Vagina (tissue), 2 donors: Measurements from ENCODE around the gene RBBP8NL. TPM values are rescaled to one million over a fixed set of nuclear protein-coding genes. Genes with fewer than 3 reads are reported as not detected.

ENCODE experiments used
- DNase-seq, 2 donors: peaks; one replicate each; pipeline ENCODE4 v3.0.0-alpha.2; 2017; ENCODE audit errors: extremely low spot score in 2 of 2
- H3K27ac ChIP-seq: fragments of 200-600 bp; sonication (generic); one replicate; pipeline ENCODE4 v1.5.1; 2019
- H3K27me3 ChIP-seq: fragments of 200-600 bp; sonication (generic); one replicate; pipeline ENCODE4 v1.5.1; 2019
- H3K36me3 ChIP-seq, 2 donors: fragments of 200-600 bp; sonication (generic); one replicate each; pipeline ENCODE4 v1.5.1; 2017 to 2019
- H3K4me1 ChIP-seq: fragments of 200-600 bp; sonication (generic); one replicate; pipeline ENCODE4 v1.5.1; 2019
- H3K4me3 ChIP-seq, 2 donors: fragments of 200-600 bp; sonication (generic); 1 replicate in 1 of 2; 2 replicates in 1 of 2; pipeline ENCODE4 v1.5.1; 2016 to 2019
- H3K9me3 ChIP-seq: fragments of 200-600 bp; sonication (generic); one replicate; pipeline ENCODE4 v1.5.1; 2019
- POLR2A ChIP-seq, 2 donors: fragments of 450-650 bp; IDR thresholded peaks; one replicate each; pipeline ENCODE4 v1.6.1; 2017; ENCODE audit warnings: antibody characterized with exemption in 2 of 2, mild to moderate bottlenecking in 2 of 2, moderate library complexity in 2 of 2
- POLR2AphosphoS5 ChIP-seq, 2 donors: sonication (generic); formaldehyde crosslinking; IDR thresholded peaks; one replicate each; pipeline ENCODE4 v1.9.0; 2017; ENCODE audit warnings: antibody characterized with exemption in 2 of 2, mild to moderate bottlenecking in 2 of 2, low read depth in 1 of 2; ENCODE audit not compliant: insufficient read depth in 1 of 2
- intact Hi-C: fragments of 100-400 bp; cut with DNase I; formaldehyde crosslinking; loops from one replicate; pipeline ENCODE4 v1.15.1; 2023
- total RNA-seq: library from RNA; depleted of rRNA; stranded (reverse); fragments of >200 nt; gene quantifications from one replicate; pipeline ENCODE4 v1.2.3, GENCODE V29; 2016
- TF ChIP-seq, protein P1 (sequence below), 3 experiments: fragments of 450-650 bp in 2 of 3; fragments of 200-600 bp in 1 of 3; sonication (generic) in 1 of 3; IDR thresholded peaks; one replicate each; pipeline ENCODE4 v1.5.1; 2017 to 2019; ENCODE audit warnings: antibody characterized with exemption in 3 of 3, mild to moderate bottlenecking in 2 of 3, moderate library complexity in 2 of 3

The RBBP8NL gene
- total RNA-seq, 1 donor from 2014 or later = 1.7 TPM

DNA sequence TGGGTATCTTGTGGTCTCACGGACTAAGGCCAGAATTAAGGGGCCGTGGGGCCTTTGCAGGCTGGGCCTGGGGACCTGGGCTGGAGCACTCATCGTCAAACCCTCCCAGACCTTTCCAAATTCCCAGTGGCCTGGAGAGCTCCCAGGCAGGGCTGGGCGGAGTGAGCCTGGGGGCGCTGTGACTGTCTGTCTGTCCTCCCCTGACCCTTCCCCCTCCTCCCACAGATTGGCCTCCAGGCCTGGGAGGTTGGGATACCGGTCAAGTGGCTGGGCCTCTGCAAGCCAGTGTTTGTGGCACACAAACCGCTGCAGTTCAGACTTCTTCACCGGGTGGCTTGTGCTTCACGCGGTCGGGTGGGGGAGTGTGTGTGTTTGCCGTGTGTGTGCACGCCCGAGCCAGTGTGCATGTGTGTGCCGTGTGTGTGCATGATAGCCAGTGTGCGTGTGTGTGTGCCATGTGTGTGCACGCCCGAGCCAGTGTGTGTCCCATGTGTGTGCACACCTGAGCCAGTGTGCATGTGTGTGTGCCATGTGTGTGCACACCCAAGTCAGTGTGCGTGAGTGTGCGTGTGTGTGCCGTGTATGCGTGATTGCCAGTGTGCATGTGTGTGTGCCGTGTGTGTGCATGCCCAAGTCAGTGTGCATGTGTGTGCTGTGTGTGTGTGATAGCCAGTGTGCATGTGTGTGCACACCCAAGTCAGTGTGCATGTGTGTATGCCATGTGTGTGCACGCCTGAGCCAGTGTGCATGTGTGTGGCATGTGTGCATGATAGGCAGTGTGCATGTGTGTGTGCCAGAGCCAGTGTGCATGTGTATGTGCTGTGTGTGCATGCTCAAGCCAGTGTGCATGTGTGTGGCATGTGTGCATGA lies 6.3 kb downstream of the RBBP8NL start:
- Histone ChIP-seq H3K9me3 (no peaks in the 10 kb centered on the region), H3K27me3 (no peaks in the 10 kb centered on the region), H3K36me3 (no peaks in the 10 kb centered on the region), H3K4me3 (no peak overlapping the region), H3K27ac (no peak overlapping the region), H3K4me1 (no peaks in the 10 kb centered on the region)
- no peak for DNase-seq
- no peak for TF ChIP-seq POLR2AphosphoS5 (IDR thresholded peaks at IDR 0.05; ENCODE audit: insufficient read depth in 1 of 2, low read depth in 1 of 2)
- no peak for TF ChIP-seq POLR2A (IDR thresholded peaks at IDR 0.05)
- intact Hi-C loops = no loop called here

DNA sequence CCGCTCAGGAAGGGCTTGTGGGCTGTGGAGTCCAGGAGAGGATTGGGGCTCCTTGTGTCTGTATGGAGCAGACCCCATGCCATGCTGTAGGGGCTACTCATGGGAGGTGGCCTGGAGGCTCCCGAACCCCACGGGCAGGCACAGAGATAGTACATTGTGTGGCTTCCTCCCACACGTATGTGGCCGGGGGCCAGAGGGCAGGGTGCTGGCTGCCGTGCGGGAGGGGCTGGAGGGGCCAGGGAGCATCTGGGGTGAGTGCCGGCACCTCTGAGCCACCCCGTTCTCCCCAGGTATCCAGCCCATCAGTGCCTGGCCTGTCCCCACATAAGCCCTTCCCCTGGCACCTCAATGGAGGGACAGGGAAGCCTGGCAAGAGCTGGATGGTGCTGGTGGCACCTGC lies 7.6 kb downstream of the RBBP8NL start:
- no peaks in the 10 kb centered on the region for H3K36me3 ChIP-seq
- DNase-seq = no peak
- H3K27ac ChIP-seq = no peak overlapping the region
- intact Hi-C loops = loop anchor here (10.0 kb wide), 1 partner anchor 395 kb away; the partner anchor contains the start of gene COL9A3
- TF ChIP-seq POLR2AphosphoS5 (IDR thresholded peaks at IDR 0.05; ENCODE audit: insufficient read depth in 1 of 2, low read depth in 1 of 2) = no peak
- TF ChIP-seq, protein P1, sequence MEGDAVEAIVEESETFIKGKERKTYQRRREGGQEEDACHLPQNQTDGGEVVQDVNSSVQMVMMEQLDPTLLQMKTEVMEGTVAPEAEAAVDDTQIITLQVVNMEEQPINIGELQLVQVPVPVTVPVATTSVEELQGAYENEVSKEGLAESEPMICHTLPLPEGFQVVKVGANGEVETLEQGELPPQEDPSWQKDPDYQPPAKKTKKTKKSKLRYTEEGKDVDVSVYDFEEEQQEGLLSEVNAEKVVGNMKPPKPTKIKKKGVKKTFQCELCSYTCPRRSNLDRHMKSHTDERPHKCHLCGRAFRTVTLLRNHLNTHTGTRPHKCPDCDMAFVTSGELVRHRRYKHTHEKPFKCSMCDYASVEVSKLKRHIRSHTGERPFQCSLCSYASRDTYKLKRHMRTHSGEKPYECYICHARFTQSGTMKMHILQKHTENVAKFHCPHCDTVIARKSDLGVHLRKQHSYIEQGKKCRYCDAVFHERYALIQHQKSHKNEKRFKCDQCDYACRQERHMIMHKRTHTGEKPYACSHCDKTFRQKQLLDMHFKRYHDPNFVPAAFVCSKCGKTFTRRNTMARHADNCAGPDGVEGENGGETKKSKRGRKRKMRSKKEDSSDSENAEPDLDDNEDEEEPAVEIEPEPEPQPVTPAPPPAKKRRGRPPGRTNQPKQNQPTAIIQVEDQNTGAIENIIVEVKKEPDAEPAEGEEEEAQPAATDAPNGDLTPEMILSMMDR (IDR thresholded peaks at IDR 0.05) = no peak
- no peak for TF ChIP-seq POLR2A (IDR thresholded peaks at IDR 0.05)
- no peaks in the 10 kb centered on the region for H3K4me1 ChIP-seq
- H3K4me3 ChIP-seq = no peak overlapping the region
- no peaks in the 10 kb centered on the region for H3K27me3 ChIP-seq
- no peaks in the 10 kb centered on the region for H3K9me3 ChIP-seq

DNA sequence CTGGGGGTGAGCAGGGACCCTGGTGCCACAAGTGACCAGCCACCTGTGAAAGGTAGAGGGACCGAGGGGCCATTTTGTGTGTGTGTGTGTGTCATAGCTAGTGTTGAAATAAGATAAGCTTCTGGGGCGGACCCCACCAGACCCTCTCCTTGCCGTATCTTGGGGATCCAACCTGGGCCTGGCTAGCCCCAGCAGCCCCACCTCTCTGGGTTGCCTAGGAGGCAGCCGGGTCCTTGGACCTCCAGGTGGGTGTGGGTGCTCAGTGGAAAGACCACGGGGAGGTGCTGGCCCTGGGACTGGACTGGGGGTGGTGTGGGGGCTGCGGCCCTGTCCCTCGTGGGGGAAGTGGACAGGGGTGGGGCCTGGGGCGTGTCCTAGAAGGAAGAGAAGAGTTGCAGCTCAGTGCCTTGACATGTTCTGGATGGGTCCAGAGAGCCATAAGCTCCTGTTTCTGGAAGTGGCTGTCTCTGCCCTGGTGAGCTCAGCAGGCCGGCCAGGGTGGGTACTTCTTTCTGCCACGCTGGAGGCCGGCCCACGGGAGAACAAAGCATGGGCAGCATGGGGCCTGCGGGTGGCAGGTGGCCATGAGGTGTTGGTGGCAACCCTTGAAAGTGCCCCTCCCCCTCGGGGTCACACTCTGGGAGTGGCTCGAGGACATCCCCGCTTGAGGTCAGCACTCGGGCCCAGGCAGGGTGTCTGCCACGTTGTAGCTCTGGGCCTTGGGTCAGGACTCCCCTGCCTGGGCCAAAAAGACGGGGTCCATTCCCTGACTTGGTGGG lies 8.4 kb downstream of the RBBP8NL start:
- no peak for DNase-seq
- intact Hi-C loops = loop anchor here (10.0 kb wide), 1 partner anchor 396 kb away; the partner anchor contains the start of gene COL9A3
- no peaks in the 10 kb centered on the region for H3K4me1 ChIP-seq
- no peak overlapping the region for H3K27ac ChIP-seq
- H3K27me3 ChIP-seq = no peaks in the 10 kb centered on the region
- H3K4me3 ChIP-seq = no peak overlapping the region
- H3K9me3 ChIP-seq = no peaks in the 10 kb centered on the region
- no peaks in the 10 kb centered on the region for H3K36me3 ChIP-seq
- no peak for TF ChIP-seq POLR2A (IDR thresholded peaks at IDR 0.05)
- TF ChIP-seq, protein P1 (IDR thresholded peaks at IDR 0.05) = no peak
- TF ChIP-seq POLR2AphosphoS5 (IDR thresholded peaks at IDR 0.05; ENCODE audit: insufficient read depth in 1 of 2, low read depth in 1 of 2) = no peak

DNA sequence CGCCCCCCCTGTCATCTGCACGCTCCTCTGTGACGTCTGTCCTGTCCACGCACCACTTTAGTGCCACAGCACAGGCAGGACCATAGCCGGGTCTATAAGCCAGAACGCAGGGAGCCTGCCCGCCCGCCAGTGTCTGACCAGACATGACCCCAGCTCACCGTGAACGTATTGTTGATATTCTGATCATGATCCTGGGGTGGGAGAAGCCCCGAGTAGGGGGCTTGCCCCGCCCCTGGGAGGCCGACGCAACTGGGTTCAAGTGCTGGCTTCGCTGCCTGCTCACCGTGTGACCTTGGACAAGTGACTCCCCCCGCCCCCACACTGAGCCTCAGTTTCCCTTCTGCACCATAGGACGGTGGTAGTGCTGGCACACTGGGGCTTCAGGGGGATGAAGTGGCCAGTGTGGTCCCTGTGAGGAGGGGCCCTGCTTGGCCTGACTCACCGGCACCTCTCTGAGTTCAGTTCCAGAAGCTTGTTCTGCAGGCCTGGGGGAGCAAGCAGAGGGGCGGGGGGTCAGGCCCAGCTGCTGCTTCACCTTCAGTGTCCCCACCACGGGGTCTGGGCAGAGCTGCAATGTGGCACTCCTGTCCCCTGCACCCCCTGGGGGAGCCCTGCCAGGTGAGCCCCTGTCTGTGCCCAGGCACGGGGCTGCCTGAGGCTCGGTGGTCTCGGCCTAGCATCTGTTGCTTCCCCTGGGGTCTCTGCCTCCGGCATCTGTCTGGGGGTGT lies 9.2 kb downstream of the RBBP8NL start:
- H3K4me3 ChIP-seq = no peak overlapping the region
- intact Hi-C loops = loop anchor here (10.0 kb wide), 1 partner anchor 397 kb away; the partner anchor contains the start of gene COL9A3
- H3K27ac ChIP-seq = no peak overlapping the region
- no peak for DNase-seq
- H3K4me1 ChIP-seq = no peaks in the 10 kb centered on the region
- no peaks in the 10 kb centered on the region for H3K9me3 ChIP-seq
- TF ChIP-seq, protein P1 (IDR thresholded peaks at IDR 0.05) = no peak
- TF ChIP-seq POLR2AphosphoS5 (IDR thresholded peaks at IDR 0.05; ENCODE audit: insufficient read depth in 1 of 2, low read depth in 1 of 2) (no peak), POLR2A (IDR thresholded peaks at IDR 0.05) (no peak)
- no peaks in the 10 kb centered on the region for H3K27me3 ChIP-seq
- H3K36me3 ChIP-seq = no peaks in the 10 kb centered on the region
